ENCODE measurements around the gene ACOX2. TPM values are rescaled to one million over a fixed set of nuclear protein-coding genes. Genes with fewer than 3 reads are reported as not detected.

ACOX2 gene
- total and polyA plus RNA-seq, 2 of the 13 experiments (the other 11 are each of a cell fraction or from before 2014, with no cell fraction given), result 42.6 to 98.5 TPM

DNA sequence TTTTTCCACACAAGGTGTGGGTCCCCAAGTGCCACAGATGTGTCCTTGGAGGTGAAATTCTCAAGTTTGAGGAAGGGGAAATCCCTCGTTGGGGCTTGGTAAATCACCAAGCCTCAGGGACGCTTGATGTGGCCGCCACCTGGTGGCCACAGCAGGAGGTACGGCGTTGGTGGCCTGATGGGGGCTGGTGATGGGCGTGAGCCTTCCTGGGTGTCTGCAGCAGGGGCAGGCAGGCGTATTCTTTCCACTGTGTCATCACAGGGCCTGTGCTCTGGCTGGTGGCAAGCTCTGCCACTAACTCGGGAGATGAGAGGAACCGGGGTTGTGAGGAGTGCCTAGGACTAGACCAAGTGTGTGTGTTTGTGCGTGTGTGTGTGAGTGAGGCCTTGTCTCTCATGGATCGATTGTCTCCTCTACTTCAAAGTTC lies 4.2 kb downstream of the ACOX2 start (continued):
- TF ChIP-seq, protein P1, sequence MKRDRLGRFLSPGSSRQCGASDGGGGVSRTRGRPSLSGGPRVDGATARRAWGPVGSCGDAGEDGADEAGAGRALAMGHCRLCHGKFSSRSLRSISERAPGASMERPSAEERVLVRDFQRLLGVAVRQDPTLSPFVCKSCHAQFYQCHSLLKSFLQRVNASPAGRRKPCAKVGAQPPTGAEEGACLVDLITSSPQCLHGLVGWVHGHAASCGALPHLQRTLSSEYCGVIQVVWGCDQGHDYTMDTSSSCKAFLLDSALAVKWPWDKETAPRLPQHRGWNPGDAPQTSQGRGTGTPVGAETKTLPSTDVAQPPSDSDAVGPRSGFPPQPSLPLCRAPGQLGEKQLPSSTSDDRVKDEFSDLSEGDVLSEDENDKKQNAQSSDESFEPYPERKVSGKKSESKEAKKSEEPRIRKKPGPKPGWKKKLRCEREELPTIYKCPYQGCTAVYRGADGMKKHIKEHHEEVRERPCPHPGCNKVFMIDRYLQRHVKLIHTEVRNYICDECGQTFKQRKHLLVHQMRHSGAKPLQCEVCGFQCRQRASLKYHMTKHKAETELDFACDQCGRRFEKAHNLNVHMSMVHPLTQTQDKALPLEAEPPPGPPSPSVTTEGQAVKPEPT (CRISPR knock-in tag; IDR thresholded peaks at IDR 0.05; ENCODE audit: low read depth), result 0 out of 2 replicates have a peak, but pooled peaks have one; percentile 56
- TF ChIP-seq REPIN1 (CRISPR knock-in tag; IDR thresholded peaks at IDR 0.05; ENCODE audit: borderline replicate concordance, low read depth) (peak; percentile 71; the same call in 1 of the 2 replicates), MAZ (IDR thresholded peaks at IDR 0.05; ENCODE audit: borderline replicate concordance, low read depth, low read length) (peak; percentile 44; the same call in 1 of the 2 replicates), MAZ (CRISPR knock-in tag; IDR thresholded peaks at IDR 0.05; ENCODE audit: low read depth) (0 out of 2 replicates have a peak, but pooled peaks have one; percentile 45), ZBTB8A (CRISPR knock-in tag; IDR thresholded peaks at IDR 0.05; ENCODE audit: borderline replicate concordance, low read depth) (no peak), NFIB (CRISPR knock-in tag; IDR thresholded peaks at IDR 0.05; ENCODE audit: borderline replicate concordance) (no peak), MEIS2 (CRISPR knock-in tag; IDR thresholded peaks at IDR 0.05) (no peak), ERF (CRISPR knock-in tag; IDR thresholded peaks at IDR 0.05) (0 out of 2 replicates have a peak, but pooled peaks have one; percentile 35)
- TF ChIP-seq, protein P2, sequence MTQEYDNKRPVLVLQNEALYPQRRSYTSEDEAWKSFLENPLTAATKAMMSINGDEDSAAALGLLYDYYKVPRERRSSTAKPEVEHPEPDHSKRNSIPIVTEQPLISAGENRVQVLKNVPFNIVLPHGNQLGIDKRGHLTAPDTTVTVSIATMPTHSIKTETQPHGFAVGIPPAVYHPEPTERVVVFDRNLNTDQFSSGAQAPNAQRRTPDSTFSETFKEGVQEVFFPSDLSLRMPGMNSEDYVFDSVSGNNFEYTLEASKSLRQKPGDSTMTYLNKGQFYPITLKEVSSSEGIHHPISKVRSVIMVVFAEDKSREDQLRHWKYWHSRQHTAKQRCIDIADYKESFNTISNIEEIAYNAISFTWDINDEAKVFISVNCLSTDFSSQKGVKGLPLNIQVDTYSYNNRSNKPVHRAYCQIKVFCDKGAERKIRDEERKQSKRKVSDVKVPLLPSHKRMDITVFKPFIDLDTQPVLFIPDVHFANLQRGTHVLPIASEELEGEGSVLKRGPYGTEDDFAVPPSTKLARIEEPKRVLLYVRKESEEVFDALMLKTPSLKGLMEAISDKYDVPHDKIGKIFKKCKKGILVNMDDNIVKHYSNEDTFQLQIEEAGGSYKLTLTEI (CRISPR knock-in tag; conservative IDR thresholded peaks at IDR 0.05), result no peak
- TF ChIP-seq, protein P3, sequence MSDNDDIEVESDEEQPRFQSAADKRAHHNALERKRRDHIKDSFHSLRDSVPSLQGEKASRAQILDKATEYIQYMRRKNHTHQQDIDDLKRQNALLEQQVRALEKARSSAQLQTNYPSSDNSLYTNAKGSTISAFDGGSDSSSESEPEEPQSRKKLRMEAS (IDR thresholded peaks at IDR 0.05), result peak; percentile 41; the same call in 1 of the 2 replicates
- TF ChIP-seq, protein P4, sequence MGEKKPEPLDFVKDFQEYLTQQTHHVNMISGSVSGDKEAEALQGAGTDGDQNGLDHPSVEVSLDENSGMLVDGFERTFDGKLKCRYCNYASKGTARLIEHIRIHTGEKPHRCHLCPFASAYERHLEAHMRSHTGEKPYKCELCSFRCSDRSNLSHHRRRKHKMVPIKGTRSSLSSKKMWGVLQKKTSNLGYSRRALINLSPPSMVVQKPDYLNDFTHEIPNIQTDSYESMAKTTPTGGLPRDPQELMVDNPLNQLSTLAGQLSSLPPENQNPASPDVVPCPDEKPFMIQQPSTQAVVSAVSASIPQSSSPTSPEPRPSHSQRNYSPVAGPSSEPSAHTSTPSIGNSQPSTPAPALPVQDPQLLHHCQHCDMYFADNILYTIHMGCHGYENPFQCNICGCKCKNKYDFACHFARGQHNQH (CRISPR knock-in tag; IDR thresholded peaks at IDR 0.05), result peak; percentile 56
- TF ChIP-seq, protein P5, sequence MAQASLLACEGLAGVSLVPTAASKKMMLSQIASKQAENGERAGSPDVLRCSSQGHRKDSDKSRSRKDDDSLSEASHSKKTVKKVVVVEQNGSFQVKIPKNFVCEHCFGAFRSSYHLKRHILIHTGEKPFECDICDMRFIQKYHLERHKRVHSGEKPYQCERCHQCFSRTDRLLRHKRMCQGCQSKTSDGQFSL (CRISPR knock-in tag; IDR thresholded peaks at IDR 0.05), result no peak
- TF ChIP-seq, protein P6, sequence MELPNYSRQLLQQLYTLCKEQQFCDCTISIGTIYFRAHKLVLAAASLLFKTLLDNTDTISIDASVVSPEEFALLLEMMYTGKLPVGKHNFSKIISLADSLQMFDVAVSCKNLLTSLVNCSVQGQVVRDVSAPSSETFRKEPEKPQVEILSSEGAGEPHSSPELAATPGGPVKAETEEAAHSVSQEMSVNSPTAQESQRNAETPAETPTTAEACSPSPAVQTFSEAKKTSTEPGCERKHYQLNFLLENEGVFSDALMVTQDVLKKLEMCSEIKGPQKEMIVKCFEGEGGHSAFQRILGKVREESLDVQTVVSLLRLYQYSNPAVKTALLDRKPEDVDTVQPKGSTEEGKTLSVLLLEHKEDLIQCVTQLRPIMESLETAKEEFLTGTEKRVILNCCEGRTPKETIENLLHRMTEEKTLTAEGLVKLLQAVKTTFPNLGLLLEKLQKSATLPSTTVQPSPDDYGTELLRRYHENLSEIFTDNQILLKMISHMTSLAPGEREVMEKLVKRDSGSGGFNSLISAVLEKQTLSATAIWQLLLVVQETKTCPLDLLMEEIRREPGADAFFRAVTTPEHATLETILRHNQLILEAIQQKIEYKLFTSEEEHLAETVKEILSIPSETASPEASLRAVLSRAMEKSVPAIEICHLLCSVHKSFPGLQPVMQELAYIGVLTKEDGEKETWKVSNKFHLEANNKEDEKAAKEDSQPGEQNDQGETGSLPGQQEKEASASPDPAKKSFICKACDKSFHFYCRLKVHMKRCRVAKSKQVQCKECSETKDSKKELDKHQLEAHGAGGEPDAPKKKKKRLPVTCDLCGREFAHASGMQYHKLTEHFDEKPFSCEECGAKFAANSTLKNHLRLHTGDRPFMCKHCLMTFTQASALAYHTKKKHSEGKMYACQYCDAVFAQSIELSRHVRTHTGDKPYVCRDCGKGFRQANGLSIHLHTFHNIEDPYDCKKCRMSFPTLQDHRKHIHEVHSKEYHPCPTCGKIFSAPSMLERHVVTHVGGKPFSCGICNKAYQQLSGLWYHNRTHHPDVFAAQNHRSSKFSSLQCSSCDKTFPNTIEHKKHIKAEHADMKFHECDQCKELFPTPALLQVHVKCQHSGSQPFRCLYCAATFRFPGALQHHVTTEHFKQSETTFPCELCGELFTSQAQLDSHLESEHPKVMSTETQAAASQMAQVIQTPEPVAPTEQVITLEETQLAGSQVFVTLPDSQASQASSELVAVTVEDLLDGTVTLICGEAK (IDR thresholded peaks at IDR 0.05), result no peak
- TF ChIP-seq, protein P6 (CRISPR knock-in tag; IDR thresholded peaks at IDR 0.05), result peak; percentile 42; the same call in 1 of the 2 replicates
